A549 (cell line): ENCODE measurements around the gene COMMD6.

ENCODE experiments used
- EP300 ChIP-seq, 2 experiments: fragments of >200 bp; sonication (Bioruptor Twin); formaldehyde crosslinking; IDR thresholded peaks; 2 replicates in 1 of 2; 3 replicates in 1 of 2; pipeline ENCODE4 v1.6.1; 2016 to 2017
- HDAC2 ChIP-seq: fragments of 200-600 bp; sonication (generic); IDR thresholded peaks from 2 replicates; pipeline ENCODE4 v1.6.1; 2016
- MAX ChIP-seq: IDR thresholded peaks from 2 replicates; pipeline ENCODE4 v1.6.1; 2012
- SMC3 ChIP-seq: fragments of >200 bp; sonication (Bioruptor Twin); formaldehyde crosslinking; IDR thresholded peaks from 3 replicates; pipeline ENCODE4 v1.6.1; 2018; ENCODE audit warnings: inconsistent platforms
- TF ChIP-seq, protein P1 (sequence below): fragments of >200 bp; sonication (Bioruptor Twin); formaldehyde crosslinking; IDR thresholded peaks from 3 replicates; pipeline ENCODE4 v1.5.1; 2016

DNA sequence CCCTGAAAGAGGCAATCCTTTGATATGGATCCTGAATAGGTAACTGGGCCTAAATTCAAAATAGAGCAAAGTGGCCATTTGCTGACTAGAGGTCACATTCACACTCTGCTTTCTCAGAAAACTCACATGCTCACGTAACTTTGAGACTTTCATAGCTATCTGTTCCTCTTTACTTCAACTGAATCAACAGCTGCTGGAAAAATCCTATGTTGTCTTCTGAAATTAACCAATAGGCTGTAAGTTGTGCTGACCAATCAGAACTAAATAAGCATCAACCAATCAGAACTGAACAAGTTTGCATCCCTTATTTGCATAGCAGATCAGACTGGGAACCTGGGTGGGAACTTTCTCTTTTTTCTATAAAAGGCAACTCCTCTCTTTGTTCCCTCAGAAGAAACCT, 31.6 kb downstream of the COMMD6 start:
- TF ChIP-seq MAX (no peak), SMC3 (no peak), EP300 (IDR thresholded peaks at IDR 0.05) (no peak), HDAC2 (no peak)
- TF ChIP-seq, protein P1, sequence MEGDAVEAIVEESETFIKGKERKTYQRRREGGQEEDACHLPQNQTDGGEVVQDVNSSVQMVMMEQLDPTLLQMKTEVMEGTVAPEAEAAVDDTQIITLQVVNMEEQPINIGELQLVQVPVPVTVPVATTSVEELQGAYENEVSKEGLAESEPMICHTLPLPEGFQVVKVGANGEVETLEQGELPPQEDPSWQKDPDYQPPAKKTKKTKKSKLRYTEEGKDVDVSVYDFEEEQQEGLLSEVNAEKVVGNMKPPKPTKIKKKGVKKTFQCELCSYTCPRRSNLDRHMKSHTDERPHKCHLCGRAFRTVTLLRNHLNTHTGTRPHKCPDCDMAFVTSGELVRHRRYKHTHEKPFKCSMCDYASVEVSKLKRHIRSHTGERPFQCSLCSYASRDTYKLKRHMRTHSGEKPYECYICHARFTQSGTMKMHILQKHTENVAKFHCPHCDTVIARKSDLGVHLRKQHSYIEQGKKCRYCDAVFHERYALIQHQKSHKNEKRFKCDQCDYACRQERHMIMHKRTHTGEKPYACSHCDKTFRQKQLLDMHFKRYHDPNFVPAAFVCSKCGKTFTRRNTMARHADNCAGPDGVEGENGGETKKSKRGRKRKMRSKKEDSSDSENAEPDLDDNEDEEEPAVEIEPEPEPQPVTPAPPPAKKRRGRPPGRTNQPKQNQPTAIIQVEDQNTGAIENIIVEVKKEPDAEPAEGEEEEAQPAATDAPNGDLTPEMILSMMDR, result no peak
